Measurements from ENCODE around the gene PRM1. TPM values are rescaled to one million over a fixed set of nuclear protein-coding genes. Genes with fewer than 3 reads are reported as not detected.

The PRM1 gene
- total and polyA plus RNA-seq, 2 of the 13 experiments (the other 11 are each of a cell fraction or from before 2014, with no cell fraction given) = not detected

DNA sequence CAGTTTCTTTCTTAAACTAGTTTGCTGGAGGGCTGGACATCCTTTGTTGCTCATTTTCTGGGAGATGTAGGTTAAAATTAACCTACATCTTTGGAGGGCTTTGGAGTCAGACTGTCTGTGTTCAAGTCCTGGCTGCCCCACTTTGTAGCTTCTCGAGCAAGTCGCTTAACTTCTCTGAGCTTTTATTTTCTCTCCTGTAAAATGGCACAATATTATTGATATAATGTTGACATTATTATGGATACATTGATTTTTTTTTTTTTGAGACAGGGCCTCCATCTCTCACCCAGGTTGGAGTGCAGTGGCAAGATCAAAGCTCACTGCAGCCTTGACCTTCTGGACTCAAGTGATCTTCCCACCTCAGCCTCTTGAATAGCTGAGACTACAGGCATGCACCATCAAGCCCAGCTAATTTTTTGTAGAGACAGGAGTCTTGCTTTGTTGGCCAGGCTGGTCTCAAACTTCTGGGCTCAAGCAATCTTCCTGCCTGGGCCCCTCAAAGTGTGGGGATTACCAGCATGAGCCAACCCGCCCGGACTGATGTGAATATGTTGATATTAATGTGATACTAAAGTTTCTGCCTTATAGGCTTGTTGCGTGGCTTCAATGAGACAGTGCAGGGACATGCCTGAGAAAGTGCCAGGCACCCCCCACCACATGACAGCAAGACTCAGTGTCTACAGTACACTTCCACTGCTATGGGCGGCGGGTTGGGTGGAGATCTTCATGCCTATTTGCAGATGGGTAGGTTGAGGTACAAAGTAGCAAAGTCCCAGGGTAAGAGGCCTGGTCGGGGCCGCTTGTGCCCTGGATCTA, 32.6 kb upstream of the PRM1 start (continued):
- peak; percentile 55; the same call in 1 of the 2 replicates for TF ChIP-seq FOXC1 (CRISPR knock-in tag; IDR thresholded peaks at IDR 0.05; ENCODE audit: borderline replicate concordance)
- TF ChIP-seq ZNF777 (CRISPR knock-in tag; IDR thresholded peaks at IDR 0.05) = no peak
- TF ChIP-seq, protein P1, sequence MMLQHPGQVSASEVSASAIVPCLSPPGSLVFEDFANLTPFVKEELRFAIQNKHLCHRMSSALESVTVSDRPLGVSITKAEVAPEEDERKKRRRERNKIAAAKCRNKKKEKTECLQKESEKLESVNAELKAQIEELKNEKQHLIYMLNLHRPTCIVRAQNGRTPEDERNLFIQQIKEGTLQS (CRISPR knock-in tag; IDR thresholded peaks at IDR 0.05) = no peak
- peak; percentile 15; the same call in 1 of the 2 replicates for TF ChIP-seq ZNF788 (CRISPR knock-in tag; IDR thresholded peaks at IDR 0.05; ENCODE audit: borderline replicate concordance)
- TF ChIP-seq, protein P2, sequence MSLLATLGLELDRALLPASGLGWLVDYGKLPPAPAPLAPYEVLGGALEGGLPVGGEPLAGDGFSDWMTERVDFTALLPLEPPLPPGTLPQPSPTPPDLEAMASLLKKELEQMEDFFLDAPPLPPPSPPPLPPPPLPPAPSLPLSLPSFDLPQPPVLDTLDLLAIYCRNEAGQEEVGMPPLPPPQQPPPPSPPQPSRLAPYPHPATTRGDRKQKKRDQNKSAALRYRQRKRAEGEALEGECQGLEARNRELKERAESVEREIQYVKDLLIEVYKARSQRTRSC (CRISPR knock-in tag; IDR thresholded peaks at IDR 0.05; ENCODE audit: low read depth) = no peak
- no peak for TF ChIP-seq FOXO1 (CRISPR knock-in tag; IDR thresholded peaks at IDR 0.05)
- no peak for TF ChIP-seq ZNF850 (CRISPR knock-in tag; conservative IDR thresholded peaks at IDR 0.05)
- TF ChIP-seq THAP7 (CRISPR knock-in tag; IDR thresholded peaks at IDR 0.05) = no peak
- TF ChIP-seq ZNF577 (CRISPR knock-in tag; IDR thresholded peaks at IDR 0.05; ENCODE audit: borderline replicate concordance, low read depth) = no peak
- TF ChIP-seq EZH2 (conservative IDR thresholded peaks at IDR 0.05; ENCODE audit: low read depth, low read length) = no peak
- TF ChIP-seq YEATS2 (CRISPR knock-in tag; IDR thresholded peaks at IDR 0.05; ENCODE audit: borderline replicate concordance) = no peak
- no peak for TF ChIP-seq ZNF772 (CRISPR knock-in tag; IDR thresholded peaks at IDR 0.05)
- TF ChIP-seq SRF (IDR thresholded peaks at IDR 0.05; ENCODE audit: low read depth, low read length) = no peak
- no peak for TF ChIP-seq NFKB2 (CRISPR knock-in tag; IDR thresholded peaks at IDR 0.05; ENCODE audit: borderline replicate concordance)
- no peak for TF ChIP-seq ZBTB33 (CRISPR knock-in tag; IDR thresholded peaks at IDR 0.05)
- no peak for TF ChIP-seq ZNF574 (CRISPR knock-in tag; IDR thresholded peaks at IDR 0.05)
- 0 out of 2 replicates have a peak, but pooled peaks have one; percentile 18 for TF ChIP-seq MYC (CRISPR knock-in tag; IDR thresholded peaks at IDR 0.05; ENCODE audit: borderline replicate concordance)
- no peak for TF ChIP-seq ZFP36L2 (CRISPR knock-in tag; IDR thresholded peaks at IDR 0.05)
- TF ChIP-seq, protein P3, sequence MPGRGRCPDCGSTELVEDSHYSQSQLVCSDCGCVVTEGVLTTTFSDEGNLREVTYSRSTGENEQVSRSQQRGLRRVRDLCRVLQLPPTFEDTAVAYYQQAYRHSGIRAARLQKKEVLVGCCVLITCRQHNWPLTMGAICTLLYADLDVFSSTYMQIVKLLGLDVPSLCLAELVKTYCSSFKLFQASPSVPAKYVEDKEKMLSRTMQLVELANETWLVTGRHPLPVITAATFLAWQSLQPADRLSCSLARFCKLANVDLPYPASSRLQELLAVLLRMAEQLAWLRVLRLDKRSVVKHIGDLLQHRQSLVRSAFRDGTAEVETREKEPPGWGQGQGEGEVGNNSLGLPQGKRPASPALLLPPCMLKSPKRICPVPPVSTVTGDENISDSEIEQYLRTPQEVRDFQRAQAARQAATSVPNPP (CRISPR knock-in tag; IDR thresholded peaks at IDR 0.05) = no peak
- no peak for TF ChIP-seq REL (CRISPR knock-in tag; conservative IDR thresholded peaks at IDR 0.05)
- TF ChIP-seq SALL2 (CRISPR knock-in tag; IDR thresholded peaks at IDR 0.05) = no peak
